T-helper 9 cell (primary cell): Measurements from ENCODE around the gene AEBP1.

Experiments
- DNase-seq: peaks from one replicate; pipeline ENCODE4 v3.0.0-alpha.2; 2020
- total RNA-seq, 2 donors: gene quantifications; one replicate each; lab custom pipeline; 2026; lab: John Stamatoyannopoulos, UW

Gene AEBP1
- total RNA-seq, result 2.9 to 3.4 reads per million in 2 donors

GRCh38 chr7:44103923-44104859, at the start of gene AEBP1:
AEBP1 (plus strand) TSS chr7:44104345; CDS start chr7:44104666, 321 bp downstream.
- DNase-seq, result no peak

- no peak for DNase-seq
Observed at GRCh38 chr7:44056681-44057080, 47.5 kb upstream of the AEBP1 start.

GRCh38 chr7:44057181-44057848, 46.8 kb upstream of the AEBP1 start:
- DNase-seq, result no peak

DNA sequence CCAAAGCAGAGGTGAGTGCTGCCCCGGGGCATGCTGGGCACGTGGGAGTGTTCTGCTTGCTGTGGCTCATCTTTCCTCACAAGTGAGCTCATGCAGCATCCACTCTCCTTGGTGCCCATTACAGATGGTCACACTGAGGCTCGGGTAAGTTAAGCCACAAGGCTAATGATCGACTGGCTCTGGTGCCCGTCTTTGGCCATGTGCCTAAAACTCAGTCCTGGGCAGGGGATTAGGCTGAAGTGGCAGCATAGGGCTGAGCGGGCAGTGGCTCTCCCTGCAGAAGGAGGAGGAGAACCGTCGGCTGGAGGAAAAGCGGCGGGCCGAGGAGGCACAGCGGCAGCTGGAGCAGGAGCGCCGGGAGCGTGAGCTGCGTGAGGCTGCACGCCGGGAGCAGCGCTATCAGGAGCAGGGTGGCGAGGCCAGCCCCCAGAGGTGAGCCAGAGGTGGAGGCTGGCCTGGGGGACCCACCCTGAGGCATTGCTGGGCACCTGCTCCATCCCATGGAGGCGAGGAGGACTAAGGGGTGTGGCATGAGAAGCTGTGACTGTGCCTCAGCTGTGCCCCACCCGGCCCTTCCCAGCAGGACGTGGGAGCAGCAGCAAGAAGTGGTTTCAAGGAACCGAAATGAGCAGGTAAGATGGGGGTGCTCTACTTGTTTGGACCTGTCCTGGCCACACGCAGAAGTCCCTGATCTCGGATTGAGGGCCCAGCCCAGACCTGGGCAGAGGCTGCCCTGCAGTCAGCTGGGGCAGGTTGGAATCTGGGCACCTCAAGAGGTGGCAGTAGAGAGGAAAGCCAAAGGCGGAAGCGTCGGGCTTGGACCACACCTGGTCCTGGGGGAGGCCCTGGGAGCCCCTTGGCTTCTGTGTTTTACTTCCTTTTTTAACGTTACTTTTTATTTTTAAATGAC, 46.0 kb upstream of the AEBP1 start:
- DNase-seq, result no peak

DNA sequence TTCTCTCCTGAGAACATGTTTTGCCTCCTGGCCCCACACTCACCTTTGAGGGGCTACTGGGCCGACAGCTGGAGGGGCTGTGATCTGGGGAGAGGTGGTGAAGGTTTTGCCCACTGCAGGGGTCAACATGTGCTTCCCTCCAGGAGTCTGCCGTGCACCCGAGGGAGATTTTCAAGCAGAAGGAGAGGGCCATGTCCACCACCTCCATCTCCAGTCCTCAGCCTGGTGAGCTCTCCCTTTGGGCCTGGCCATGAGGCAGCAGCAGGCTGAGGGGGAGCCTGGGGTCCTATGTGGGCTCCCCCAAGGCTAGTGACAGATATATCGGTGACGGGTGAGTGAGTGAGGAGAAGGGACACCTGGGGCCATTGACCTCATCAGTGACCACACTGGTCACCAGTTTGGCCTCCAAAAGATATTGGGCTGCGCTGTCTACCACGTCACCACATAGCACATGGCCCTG, 45.4 kb upstream of the AEBP1 start:
- DNase-seq, result no peak

GRCh38 chr7:44059219-44060090, 44.7 kb upstream of the AEBP1 start:
- no peak for DNase-seq

DNA sequence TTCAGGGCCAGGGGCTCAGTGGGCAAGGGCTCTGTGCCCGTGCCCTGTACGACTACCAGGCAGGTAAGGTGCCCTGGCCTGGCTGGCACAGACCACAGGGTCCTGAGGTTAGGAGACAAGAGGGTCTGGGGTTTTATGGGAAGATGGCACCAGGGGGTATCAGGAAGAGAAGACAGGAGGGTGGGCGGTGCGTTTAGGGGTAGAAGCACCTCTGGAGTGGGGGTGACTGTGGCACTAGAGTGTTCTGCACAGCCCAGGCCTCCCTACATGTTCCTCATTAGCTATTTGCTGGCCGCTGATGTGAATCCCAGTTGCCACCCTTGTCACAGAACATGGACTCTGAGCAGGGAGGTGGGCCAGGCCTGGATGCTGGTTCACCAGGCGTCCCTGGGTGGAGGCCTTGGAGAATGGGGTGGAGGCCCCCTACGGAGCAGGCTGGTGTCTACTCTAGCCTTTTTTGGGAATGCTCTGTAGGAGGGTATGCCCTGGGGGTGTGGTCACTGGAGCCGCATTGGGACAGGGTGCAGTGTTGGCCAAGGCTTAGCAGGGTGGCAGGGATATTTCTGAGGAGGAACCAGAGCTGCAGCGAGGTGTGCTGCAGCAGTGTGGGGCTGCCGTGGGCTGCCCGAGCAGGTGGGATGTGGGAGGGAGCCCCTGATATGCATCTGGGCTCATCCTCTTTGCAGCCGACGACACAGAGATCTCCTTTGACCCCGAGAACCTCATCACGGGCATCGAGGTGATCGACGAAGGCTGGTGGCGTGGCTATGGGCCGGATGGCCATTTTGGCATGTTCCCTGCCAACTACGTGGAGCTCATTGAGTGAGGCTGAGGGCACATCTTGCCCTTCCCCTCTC, 43.8 kb upstream of the AEBP1 start:
- no peak for DNase-seq

DNA sequence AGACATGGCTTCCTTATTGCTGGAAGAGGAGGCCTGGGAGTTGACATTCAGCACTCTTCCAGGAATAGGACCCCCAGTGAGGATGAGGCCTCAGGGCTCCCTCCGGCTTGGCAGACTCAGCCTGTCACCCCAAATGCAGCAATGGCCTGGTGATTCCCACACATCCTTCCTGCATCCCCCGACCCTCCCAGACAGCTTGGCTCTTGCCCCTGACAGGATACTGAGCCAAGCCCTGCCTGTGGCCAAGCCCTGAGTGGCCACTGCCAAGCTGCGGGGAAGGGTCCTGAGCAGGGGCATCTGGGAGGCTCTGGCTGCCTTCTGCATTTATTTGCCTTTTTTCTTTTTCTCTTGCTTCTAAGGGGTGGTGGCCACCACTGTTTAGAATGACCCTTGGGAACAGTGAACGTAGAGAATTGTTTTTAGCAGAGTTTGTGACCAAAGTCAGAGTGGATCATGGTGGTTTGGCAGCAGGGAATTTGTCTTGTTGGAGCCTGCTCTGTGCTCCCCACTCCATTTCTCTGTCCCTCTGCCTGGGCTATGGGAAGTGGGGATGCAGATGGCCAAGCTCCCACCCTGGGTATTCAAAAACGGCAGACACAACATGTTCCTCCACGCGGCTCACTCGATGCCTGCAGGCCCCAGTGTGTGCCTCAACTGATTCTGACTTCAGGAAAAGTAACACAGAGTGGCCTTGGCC, 43.0 kb upstream of the AEBP1 start:
- DNase-seq, result no peak

GRCh38 chr7:44061645-44062179, 42.4 kb upstream of the AEBP1 start:
- no peak for DNase-seq

DNA sequence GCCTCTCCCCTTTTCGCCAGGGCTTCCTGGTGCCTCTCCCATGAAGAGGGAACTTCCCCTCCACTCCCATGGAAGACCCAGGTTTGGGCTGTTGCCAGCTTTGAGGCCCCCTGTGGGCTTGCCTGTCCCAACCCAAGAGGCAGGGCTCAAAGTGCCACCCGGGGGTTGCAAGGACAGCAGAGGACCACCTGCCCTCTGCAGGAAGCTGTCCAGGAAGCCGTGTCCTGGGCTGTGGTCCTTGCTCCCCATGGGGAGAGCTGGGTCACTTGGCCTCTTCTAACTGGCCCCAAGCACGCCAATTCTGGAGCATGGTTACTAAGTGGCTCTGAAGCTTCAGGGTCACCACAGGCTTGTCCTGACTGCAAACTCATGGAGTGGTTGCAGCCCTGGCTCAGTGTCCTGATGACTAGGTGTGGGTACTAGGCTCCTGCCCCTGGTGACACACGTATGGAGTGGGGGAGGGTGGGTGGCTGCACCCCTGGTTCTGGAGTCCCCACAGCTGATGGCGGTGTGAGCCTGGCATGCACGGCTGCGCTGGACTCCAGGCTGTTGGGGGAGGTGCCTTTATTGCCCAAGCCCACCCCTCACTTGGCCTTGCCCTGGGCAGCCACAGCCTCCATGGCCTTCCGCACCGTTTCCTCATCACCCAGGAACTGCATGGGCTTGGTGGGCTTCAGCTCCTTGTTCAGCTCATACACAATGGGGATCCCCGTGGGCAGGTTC, 41.8 kb upstream of the AEBP1 start:
- no peak for DNase-seq

- no peak for DNase-seq
Observed at GRCh38 chr7:44062903-44063295, 41.2 kb upstream of the AEBP1 start.

GRCh38 chr7:44063547-44063893, 40.6 kb upstream of the AEBP1 start:
- no peak for DNase-seq

DNA sequence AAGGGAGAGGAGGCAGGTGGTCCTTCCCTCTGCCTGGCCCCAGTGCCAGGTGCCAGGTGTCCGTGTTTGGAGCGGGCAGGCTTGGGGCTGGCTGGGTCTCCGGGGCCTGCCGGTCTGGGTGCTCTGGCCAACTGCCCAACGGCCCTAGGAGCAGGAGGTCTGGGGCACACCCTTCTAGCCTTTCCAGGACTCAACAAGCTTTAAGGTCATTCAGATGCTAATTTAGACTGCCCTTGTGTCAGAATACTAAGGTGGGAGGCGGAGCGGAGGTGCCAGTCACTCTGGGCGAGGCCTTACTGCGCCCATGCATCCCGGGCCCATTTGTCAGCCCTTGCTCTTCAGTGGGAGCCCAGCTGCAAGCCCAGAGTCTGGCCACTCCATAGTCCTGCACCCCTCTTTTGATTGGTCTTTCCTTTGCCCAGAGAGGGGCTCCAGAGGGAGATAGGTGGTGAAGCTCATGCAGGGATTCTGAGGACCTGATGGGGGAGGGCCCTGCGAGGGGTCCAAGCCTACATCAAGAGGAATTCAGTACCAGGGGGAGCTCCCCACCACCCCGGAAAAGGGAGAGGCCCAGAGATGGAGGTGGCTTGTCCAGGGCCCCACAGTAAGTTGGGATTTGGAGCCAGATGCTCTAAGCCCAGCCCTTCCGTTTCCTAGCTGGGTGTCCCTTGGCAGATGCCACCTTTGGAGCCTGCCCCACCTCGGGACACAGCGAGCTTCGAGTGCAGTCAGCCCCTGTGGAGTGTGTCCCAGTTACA, 40.1 kb upstream of the AEBP1 start:
- DNase-seq, result no peak

DNA sequence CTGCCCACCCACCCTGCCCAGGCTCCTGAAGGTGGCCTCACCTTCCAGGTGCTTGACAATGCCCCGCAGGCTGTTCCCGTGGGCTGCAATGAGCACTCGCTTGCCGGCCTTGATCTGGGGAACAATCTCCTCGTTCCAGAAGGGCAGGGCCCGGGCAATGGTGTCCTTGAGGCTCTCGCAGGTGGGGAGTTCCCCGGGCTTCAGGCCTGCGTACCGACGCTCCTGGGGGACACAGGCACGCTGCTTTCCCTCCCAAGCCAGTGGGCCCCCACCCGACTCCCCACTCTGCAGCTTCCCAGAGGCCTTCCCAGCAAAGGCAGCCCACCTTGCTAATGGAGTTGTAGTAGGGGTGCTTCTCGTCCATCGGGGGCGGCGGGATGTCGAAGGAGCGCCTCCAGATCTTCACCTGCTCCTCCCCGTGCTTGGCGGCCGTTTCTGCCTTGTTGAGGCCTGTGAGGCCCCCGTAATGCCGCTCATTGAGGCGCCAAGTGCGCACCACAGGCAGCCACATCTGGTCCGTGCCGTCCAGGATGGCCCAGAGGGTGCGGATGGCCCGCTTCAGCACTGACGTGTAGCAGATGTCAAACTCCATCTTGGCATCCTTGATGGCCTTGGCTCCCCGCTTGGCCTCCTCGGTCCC, 39.2 kb upstream of the AEBP1 start:
- no peak for DNase-seq

GRCh38 chr7:44065431-44066110, 38.6 kb upstream of the AEBP1 start, which contains the start of gene PGAM2:
PGAM2 (minus strand) TSS chr7:44065567; CDS start chr7:44065529, 38 bp downstream.
- no peak for DNase-seq

- DNase-seq, result no peak
Observed at GRCh38 chr7:44066111-44066460, 38.1 kb upstream of the AEBP1 start.

DNA sequence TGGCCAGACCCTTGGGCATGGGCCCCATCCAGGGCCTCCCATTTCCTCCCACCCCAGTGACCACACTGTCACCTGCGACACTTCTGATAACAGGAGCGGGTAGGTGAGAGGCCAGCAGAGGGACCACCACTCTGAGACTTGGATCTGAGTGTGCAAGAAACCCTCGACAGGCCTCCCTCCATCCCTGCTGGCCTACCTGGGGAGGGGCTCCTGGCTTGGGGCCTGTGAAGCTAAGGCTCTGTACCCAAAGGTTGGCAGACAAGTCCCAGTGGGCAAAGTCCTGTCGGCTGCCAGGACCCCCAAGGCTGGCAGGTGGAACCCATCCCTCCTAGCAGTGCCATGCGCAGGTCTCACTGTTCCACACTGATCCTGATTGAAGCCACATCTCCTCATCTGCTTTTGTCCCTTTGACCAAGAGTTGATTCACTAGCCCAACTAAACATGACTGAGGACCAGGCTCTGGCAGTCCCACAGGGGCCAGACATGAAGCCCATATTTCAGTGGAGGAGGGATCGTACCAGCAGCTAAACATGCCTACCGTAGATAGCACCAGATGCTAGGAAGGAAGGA, 37.6 kb upstream of the AEBP1 start:
- no peak for DNase-seq
